SK-N-SH treated with all-trans-retinoic acid at 6 μM for 48 hours (cell line): ENCODE data around the gene PTF1A.

ENCODE experiments used
- ATAC-seq: fragments of 200-7000 bp; cut with Tn5 transposase; 3 replicates; pipeline ENCODE4 v1.9.1; 2020; ENCODE audit warnings: mild to moderate bottlenecking, moderate library complexity
- ARNTL ChIP-seq: fragments of 450-650 bp; formaldehyde crosslinking; IDR thresholded peaks from 2 replicates; pipeline ENCODE4 v1.5.0; 2020; ENCODE audit warnings: low read depth, mild to moderate bottlenecking, moderate library complexity, borderline replicate concordance
- BACH2 ChIP-seq: fragments of 250-450 bp; sonication (Bioruptor Pico); IDR thresholded peaks from 2 replicates; pipeline ENCODE4 v1.9.0; 2021; ENCODE audit warnings: mild to moderate bottlenecking, borderline replicate concordance
- CSDC2 ChIP-seq: fragments of 250-450 bp; sonication (Bioruptor Pico); IDR thresholded peaks from 2 replicates; pipeline ENCODE4 v1.5.0; 2020; ENCODE audit warnings: mild to moderate bottlenecking, moderate library complexity
- GLIS3 ChIP-seq: fragments of 250-450 bp; sonication (Bioruptor Pico); IDR thresholded peaks from 2 replicates; pipeline ENCODE4 v1.5.0; 2020; ENCODE audit warnings: mild to moderate bottlenecking, moderate library complexity
- ISL1 ChIP-seq: fragments of 250-450 bp; sonication (Bioruptor Pico); IDR thresholded peaks from 2 replicates; pipeline ENCODE4 v2.1.2; 2022; ENCODE audit warnings: mild to moderate bottlenecking, moderate library complexity
- OSR1 ChIP-seq: fragments of 250-450 bp; sonication (Bioruptor Pico); IDR thresholded peaks from 2 replicates; pipeline ENCODE4 v1.8.0; 2022; ENCODE audit warnings: moderate library complexity, mild to moderate bottlenecking, inconsistent platforms
- PPARA ChIP-seq: fragments of 250-450 bp; sonication (Bioruptor Pico); IDR thresholded peaks from 2 replicates; pipeline ENCODE4 v1.5.0; 2020; ENCODE audit warnings: mild to moderate bottlenecking, borderline replicate concordance
- RARB ChIP-seq: fragments of 250-450 bp; sonication (Bioruptor Pico); IDR thresholded peaks from 2 replicates; pipeline ENCODE4 v1.8.0; 2021; ENCODE audit warnings: mild to moderate bottlenecking, moderate library complexity
- SNAI2 ChIP-seq: fragments of 250-450 bp; sonication (Bioruptor Pico); IDR thresholded peaks from 2 replicates; pipeline ENCODE4 v1.5.0; 2020; ENCODE audit warnings: mild to moderate bottlenecking, moderate library complexity
- TCF4 ChIP-seq: fragments of 250-450 bp; sonication (Bioruptor Pico); IDR thresholded peaks from 2 replicates; pipeline ENCODE4 v1.8.0; 2021; ENCODE audit warnings: mild to moderate bottlenecking, moderate library complexity, borderline replicate concordance
- TOX ChIP-seq: fragments of 250-450 bp; sonication (Bioruptor Pico); IDR thresholded peaks from 2 replicates; pipeline ENCODE4 v1.8.0; 2021; ENCODE audit warnings: mild to moderate bottlenecking, moderate library complexity, borderline replicate concordance
- ZC3H10 ChIP-seq: fragments of 250-450 bp; sonication (Bioruptor Pico); IDR thresholded peaks from 2 replicates; pipeline ENCODE4 v1.5.1; 2021; ENCODE audit warnings: mild to moderate bottlenecking, moderate library complexity
- ZFP3 ChIP-seq: fragments of 250-450 bp; sonication (Bioruptor Pico); IDR thresholded peaks from 2 replicates; pipeline ENCODE4 v1.5.0; 2020; ENCODE audit warnings: mild to moderate bottlenecking, moderate library complexity
- ZFP30 ChIP-seq: fragments of 450-650 bp; formaldehyde crosslinking; IDR thresholded peaks from 2 replicates; pipeline ENCODE4 v1.5.0; 2022; ENCODE audit warnings: mild to moderate bottlenecking, moderate library complexity
- ZNF565 ChIP-seq: fragments of 450-650 bp; formaldehyde crosslinking; conservative IDR thresholded peaks from 2 replicates; pipeline ENCODE4 v1.5.0; 2020; ENCODE audit warnings: low read depth, mild to moderate bottlenecking, moderate library complexity
- ZNF70 ChIP-seq: fragments of 450-650 bp; formaldehyde crosslinking; IDR thresholded peaks from 2 replicates; pipeline ENCODE4 v1.5.0; 2020; ENCODE audit warnings: mild to moderate bottlenecking, moderate library complexity
- ZNF8 ChIP-seq: fragments of 450-650 bp; formaldehyde crosslinking; IDR thresholded peaks from 2 replicates; pipeline ENCODE4 v1.5.0; 2020; ENCODE audit warnings: mild to moderate bottlenecking, moderate library complexity
- TF ChIP-seq, protein P1 (sequence below): fragments of 250-450 bp; sonication (Bioruptor Pico); IDR thresholded peaks from 2 replicates; pipeline ENCODE4 v1.5.1; 2021; ENCODE audit warnings: mild to moderate bottlenecking, moderate library complexity
- TF ChIP-seq, protein P2 (sequence below): fragments of 250-450 bp; sonication (Bioruptor Pico); IDR thresholded peaks from 2 replicates; pipeline ENCODE4 v1.8.0; 2021; ENCODE audit warnings: low read depth, mild to moderate bottlenecking, moderate library complexity, borderline replicate concordance
- TF ChIP-seq, protein P3 (sequence below): fragments of 250-450 bp; sonication (Bioruptor Pico); IDR thresholded peaks from 2 replicates; pipeline ENCODE4 v1.5.0; 2020; ENCODE audit warnings: mild to moderate bottlenecking, moderate library complexity
- TF ChIP-seq, protein P4 (sequence below): fragments of 250-450 bp; sonication (Bioruptor Pico); IDR thresholded peaks from 2 replicates; pipeline ENCODE4 v1.5.1; 2020; ENCODE audit warnings: low read depth, mild to moderate bottlenecking, moderate library complexity

The PTF1A gene

DNA sequence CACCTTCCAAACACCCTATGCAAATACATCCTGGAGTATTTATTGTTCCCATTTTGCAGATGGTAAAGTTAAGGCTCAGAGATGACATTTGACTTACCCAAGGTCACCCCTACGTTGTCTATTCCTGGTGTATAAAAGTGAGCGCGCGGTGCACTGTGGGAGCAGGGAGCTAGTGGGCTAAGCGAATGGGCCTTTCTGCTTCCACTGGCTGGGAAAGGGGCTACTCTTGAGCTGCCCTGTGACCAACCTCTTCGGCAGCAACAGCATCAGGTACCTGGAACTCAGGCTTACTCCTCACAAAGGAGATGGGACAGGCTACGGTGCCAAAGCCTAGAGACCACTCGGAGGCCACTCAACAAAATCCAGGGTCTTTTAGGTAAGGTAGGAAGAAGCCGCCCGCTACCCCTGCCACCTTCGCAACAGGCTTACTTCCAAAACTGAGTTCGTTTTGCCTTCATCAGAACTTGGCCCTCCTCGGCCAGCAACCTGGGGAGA, 2.4 kb downstream of the PTF1A start:
- no peak for ATAC-seq
- TF ChIP-seq, protein P1, sequence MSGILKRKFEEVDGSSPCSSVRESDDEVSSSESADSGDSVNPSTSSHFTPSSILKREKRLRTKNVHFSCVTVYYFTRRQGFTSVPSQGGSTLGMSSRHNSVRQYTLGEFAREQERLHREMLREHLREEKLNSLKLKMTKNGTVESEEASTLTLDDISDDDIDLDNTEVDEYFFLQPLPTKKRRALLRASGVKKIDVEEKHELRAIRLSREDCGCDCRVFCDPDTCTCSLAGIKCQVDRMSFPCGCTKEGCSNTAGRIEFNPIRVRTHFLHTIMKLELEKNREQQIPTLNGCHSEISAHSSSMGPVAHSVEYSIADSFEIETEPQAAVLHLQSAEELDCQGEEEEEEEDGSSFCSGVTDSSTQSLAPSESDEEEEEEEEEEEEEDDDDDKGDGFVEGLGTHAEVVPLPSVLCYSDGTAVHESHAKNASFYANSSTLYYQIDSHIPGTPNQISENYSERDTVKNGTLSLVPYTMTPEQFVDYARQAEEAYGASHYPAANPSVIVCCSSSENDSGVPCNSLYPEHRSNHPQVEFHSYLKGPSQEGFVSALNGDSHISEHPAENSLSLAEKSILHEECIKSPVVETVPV (CRISPR knock-in tag): no peak
- TF ChIP-seq ARNTL (CRISPR knock-in tag) (no peak), ZNF70 (CRISPR knock-in tag) (no peak), ZNF565 (no peak), TCF4 (CRISPR knock-in tag) (no peak), ISL1 (no peak), ZFP3 (CRISPR knock-in tag) (no peak), BACH2 (no peak)

DNA sequence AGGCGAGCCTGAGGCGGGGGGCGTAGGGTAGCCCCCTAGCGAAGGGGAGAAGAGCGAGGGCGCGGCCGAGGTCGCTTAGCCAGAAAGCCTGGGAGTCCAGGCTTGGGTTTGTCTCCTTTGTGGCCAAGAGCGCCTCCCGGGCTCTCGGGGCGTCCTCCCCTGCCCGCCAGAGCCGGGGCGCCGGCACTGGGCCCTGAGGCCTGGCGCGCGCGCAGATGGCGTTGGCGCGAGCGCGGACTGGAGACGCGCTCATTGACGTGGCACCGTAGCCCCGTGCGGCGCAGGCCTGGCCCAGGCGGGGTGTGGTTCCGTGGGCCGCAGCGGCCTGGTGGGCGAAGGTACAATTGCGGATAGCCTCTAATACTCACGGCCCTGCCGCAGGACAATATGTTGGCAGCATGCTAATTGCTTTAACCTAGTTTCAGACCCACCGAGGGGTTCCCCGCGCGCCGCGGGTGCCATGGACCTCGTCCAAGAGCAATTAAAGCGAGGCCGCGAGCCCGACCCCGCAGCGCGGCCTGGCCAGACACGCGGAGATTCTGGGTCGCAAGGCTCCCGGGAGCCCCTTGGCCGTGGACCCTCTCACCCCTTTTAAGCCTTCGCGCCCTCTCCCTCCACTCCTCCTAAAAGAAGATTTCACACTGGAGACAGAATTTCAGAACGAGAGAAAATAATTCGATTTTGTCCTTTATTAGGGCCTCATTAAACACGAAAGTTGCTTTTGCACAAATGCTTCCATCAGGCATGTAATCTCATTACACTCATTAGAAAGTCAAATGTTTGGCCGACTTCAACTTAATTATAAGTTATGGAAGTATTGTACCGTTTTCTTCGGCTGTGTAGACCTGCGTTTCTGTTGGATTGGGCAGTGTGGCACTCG, 3.1 kb downstream of the PTF1A start:
- TF ChIP-seq TCF4 (CRISPR knock-in tag) (no peak), ZNF70 (CRISPR knock-in tag) (no peak), RARB (CRISPR knock-in tag) (no peak), ZNF8 (CRISPR knock-in tag) (no peak), ZNF565 (no peak), ARNTL (CRISPR knock-in tag) (no peak), CSDC2 (CRISPR knock-in tag) (no peak), GLIS3 (CRISPR knock-in tag) (no peak), ISL1 (no peak), BACH2 (no peak), SNAI2 (CRISPR knock-in tag) (no peak), TOX (CRISPR knock-in tag) (no peak), OSR1 (no peak)
- TF ChIP-seq, protein P1 (CRISPR knock-in tag): no peak
- TF ChIP-seq, protein P2, sequence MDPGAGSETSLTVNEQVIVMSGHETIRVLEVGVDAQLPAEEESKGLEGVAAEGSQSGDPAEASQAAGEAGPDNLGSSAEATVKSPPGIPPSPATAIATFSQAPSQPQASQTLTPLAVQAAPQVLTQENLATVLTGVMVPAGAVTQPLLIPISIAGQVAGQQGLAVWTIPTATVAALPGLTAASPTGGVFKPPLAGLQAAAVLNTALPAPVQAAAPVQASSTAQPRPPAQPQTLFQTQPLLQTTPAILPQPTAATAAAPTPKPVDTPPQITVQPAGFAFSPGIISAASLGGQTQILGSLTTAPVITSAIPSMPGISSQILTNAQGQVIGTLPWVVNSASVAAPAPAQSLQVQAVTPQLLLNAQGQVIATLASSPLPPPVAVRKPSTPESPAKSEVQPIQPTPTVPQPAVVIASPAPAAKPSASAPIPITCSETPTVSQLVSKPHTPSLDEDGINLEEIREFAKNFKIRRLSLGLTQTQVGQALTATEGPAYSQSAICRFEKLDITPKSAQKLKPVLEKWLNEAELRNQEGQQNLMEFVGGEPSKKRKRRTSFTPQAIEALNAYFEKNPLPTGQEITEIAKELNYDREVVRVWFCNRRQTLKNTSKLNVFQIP (CRISPR knock-in tag): no peak
- TF ChIP-seq, protein P3, sequence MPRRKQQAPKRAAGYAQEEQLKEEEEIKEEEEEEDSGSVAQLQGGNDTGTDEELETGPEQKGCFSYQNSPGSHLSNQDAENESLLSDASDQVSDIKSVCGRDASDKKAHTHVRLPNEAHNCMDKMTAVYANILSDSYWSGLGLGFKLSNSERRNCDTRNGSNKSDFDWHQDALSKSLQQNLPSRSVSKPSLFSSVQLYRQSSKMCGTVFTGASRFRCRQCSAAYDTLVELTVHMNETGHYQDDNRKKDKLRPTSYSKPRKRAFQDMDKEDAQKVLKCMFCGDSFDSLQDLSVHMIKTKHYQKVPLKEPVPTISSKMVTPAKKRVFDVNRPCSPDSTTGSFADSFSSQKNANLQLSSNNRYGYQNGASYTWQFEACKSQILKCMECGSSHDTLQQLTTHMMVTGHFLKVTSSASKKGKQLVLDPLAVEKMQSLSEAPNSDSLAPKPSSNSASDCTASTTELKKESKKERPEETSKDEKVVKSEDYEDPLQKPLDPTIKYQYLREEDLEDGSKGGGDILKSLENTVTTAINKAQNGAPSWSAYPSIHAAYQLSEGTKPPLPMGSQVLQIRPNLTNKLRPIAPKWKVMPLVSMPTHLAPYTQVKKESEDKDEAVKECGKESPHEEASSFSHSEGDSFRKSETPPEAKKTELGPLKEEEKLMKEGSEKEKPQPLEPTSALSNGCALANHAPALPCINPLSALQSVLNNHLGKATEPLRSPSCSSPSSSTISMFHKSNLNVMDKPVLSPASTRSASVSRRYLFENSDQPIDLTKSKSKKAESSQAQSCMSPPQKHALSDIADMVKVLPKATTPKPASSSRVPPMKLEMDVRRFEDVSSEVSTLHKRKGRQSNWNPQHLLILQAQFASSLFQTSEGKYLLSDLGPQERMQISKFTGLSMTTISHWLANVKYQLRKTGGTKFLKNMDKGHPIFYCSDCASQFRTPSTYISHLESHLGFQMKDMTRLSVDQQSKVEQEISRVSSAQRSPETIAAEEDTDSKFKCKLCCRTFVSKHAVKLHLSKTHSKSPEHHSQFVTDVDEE (CRISPR knock-in tag): no peak
- ATAC-seq: 0 out of 3 replicates have a peak, but pooled peaks have one; percentile 22

DNA sequence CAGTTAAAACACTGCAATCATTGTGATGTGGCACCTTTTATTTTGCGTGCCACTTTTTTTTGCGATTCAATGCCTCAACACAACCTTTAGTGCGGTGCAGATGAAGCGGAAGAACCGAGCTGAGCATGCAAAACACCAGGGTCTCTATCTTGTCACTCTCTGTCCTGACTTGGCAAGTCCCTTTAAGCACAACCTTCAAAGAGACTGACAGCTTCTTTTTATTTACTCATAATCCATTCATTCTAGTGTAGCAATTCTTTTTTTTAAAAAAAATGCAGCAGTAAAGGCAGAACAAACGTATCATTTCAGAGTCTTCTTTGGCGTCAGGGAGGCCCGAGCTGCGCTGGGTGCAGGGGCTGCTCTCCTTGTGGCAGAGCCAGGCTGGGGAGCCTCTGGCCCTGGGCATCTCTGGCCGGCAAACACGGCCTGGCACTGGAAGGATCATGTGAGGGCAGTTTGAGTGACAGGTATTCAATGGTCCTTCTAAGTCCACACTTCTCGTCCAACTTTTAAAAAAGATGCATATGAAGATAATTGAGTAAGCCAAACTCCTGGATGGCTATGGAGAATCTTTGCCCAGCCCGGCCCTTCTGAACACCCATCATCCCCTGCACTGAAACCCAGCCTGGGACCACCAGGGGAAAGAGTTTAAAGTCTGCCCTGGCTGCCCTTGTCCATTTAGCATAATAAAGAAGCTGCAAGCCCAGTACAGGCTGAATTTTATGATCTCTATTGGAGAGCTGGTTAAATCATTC, 3.9 kb downstream of the PTF1A start:
- TF ChIP-seq OSR1 (no peak), ZFP30 (CRISPR knock-in tag) (no peak), BACH2 (no peak), ZFP3 (CRISPR knock-in tag) (no peak), ZNF8 (CRISPR knock-in tag) (no peak), SNAI2 (CRISPR knock-in tag) (no peak), PPARA (CRISPR knock-in tag) (no peak), ZC3H10 (CRISPR knock-in tag) (no peak), ZNF565 (no peak)
- TF ChIP-seq, protein P1 (CRISPR knock-in tag): no peak
- TF ChIP-seq, protein P4, sequence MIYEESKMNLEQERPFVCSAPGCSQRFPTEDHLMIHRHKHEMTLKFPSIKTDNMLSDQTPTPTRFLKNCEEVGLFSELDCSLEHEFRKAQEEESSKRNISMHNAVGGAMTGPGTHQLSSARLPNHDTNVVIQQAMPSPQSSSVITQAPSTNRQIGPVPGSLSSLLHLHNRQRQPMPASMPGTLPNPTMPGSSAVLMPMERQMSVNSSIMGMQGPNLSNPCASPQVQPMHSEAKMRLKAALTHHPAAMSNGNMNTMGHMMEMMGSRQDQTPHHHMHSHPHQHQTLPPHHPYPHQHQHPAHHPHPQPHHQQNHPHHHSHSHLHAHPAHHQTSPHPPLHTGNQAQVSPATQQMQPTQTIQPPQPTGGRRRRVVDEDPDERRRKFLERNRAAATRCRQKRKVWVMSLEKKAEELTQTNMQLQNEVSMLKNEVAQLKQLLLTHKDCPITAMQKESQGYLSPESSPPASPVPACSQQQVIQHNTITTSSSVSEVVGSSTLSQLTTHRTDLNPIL (CRISPR knock-in tag): no peak
- no peak for ATAC-seq
